Measurements from ENCODE around the gene ZNF100.
"Not testable (repeated sequence)": the region's sequence is repeated elsewhere in the genome, so short reads cannot be mapped to it uniquely, and the experiment has no call there.

DNA sequence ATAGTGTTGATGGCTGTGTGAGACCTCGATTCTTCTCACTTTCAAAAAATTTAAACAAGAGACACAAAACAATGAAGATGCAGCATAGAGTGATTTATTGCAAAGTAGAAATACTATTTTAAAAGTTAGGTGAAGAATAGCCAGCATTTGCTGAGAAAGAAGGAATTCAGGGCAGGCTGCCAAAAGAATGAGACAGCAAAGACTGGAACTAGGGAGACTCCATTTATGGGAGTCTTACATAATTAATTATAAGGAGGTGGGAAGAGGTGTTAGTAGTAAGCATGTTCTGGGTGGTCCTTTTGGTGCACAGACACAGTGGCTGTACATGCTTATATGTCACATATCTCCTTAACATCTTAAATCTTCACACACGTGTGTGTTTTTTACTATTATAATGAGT, 93.9 kb downstream of the ZNF100 start:
- not testable (repeated sequence) for TF ChIP-seq POLR2AphosphoS5 (IDR thresholded peaks at IDR 0.05; ENCODE audit: insufficient read depth in 1 of 2, low read depth in 1 of 2); POLR2A (IDR thresholded peaks at IDR 0.05)
- TF ChIP-seq, protein P1, sequence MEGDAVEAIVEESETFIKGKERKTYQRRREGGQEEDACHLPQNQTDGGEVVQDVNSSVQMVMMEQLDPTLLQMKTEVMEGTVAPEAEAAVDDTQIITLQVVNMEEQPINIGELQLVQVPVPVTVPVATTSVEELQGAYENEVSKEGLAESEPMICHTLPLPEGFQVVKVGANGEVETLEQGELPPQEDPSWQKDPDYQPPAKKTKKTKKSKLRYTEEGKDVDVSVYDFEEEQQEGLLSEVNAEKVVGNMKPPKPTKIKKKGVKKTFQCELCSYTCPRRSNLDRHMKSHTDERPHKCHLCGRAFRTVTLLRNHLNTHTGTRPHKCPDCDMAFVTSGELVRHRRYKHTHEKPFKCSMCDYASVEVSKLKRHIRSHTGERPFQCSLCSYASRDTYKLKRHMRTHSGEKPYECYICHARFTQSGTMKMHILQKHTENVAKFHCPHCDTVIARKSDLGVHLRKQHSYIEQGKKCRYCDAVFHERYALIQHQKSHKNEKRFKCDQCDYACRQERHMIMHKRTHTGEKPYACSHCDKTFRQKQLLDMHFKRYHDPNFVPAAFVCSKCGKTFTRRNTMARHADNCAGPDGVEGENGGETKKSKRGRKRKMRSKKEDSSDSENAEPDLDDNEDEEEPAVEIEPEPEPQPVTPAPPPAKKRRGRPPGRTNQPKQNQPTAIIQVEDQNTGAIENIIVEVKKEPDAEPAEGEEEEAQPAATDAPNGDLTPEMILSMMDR (IDR thresholded peaks at IDR 0.05), result not testable (repeated sequence)

Data from vagina (tissue), 2 donors.